ENCODE data around the gene UGCG. TPM values are rescaled to one million over a fixed set of nuclear protein-coding genes. Genes with fewer than 3 reads are reported as not detected.

UGCG gene
- total and polyA plus RNA-seq, 9 of the 15 experiments (the other 6 are each of a cell fraction or from before 2014, with no cell fraction given): 20.0 to 40.3 (median 29.2) TPM

DNA sequence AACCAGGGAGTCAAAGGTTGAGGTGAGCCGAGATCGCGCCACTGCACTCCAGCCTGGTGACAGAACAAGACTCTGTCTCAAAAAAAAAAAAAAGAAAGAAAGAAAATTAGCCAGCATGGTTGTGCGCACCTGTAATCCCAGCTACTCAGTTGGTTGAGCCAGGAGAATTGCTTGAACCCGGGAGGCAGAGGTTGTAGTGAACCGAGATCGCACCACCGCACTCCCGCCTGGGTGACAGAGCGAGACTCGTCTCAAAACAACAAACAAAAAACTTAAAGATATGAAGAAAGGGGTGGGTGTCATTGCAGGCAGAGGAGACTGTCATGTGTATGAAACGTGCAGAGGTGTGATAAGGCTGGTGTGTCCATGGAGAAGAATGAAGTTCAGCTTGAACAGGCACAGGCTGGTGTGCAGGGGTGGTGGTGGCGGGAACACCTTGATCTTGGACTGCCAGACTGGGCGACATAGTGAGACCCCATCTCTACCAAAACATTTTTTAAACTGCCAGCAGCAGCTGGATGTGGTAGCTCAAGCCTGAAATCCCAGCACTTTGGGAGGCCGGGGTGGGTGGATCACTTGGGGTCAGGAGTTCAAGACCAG, 69.6 kb downstream of the UGCG start:
- no peak for FAIRE-seq
- in situ Hi-C loops (cut with MboI) (no loop called here), intact Hi-C loops (cut with micrococcal nuclease) (loop anchor here (5.0 to 10.0 kb wide), 2 partner anchors 106 to 399 kb away; no protein-coding TSS in a partner anchor)
- no peaks in the 10 kb centered on the region for H3K9me3 ChIP-seq (replicated peaks; ENCODE audit: control insufficient read depth, insufficient read depth, low read depth, low read length)
- CTCF ChIA-PET (ENCODE audit: low intra/inter-chr PET ratio): no interaction called here
- H3K4me1 ChIP-seq (replicated peaks in 1 of 2; ENCODE audit: control insufficient read depth in 2 of 2, insufficient read depth in 2 of 2, low read length in 2 of 2): peaks cover 12 to 31% of the 10 kb centered on the region in 2 experiments; a peak in 3 of 5 replicates
- no peaks in the 10 kb centered on the region for H3K79me2 ChIP-seq (ENCODE audit: control insufficient read depth, insufficient read depth, low read length)
- peak; percentile 34 to 65 (median 54) for DNase-seq (ENCODE audit: extremely low read depth in 1 of 4, low spot score in 3 of 4)
- H3K4me3 ChIP-seq: no peak overlapping the region
- POLR2A ChIA-PET: interaction anchor here (0.6 to 1.5 kb wide), 3 partner anchors 101 to 141 kb away, joined by 3 to 6 read pairs (median 4); no protein-coding TSS in a partner anchor
- no peak overlapping the region for H3K9ac ChIP-seq (ENCODE audit: insufficient read depth in 1 of 2, low read depth in 2 of 2, low read length in 2 of 2)
- H2AFZ ChIP-seq (ENCODE audit: low read depth, low read length): no peak overlapping the region
- BruUV-seq (replicated peaks): no TSS peak
- WGBS (ENCODE audit: insufficient coverage, low coverage, missing lambda C conversion rate): 27% methylated on average over 12 of the region's 15 CpGs
- no peaks in the 10 kb centered on the region for H4K20me1 ChIP-seq (replicated peaks; ENCODE audit: control insufficient read depth, insufficient read depth, low read length)
- no peaks in the 10 kb centered on the region for H3K27me3 ChIP-seq (ENCODE audit: control insufficient read depth in 2 of 2, insufficient read depth in 2 of 2, low read length in 2 of 2)
- peak; percentile 73 for ATAC-seq
- no peaks in the 10 kb centered on the region for H3K9me1 ChIP-seq (ENCODE audit: control insufficient read depth, insufficient read depth, low read length)
- no peaks in the 10 kb centered on the region for H3K36me3 ChIP-seq (ENCODE audit: control insufficient read depth, insufficient read depth, low read length)
- H3K27ac ChIP-seq (ENCODE audit: extremely low read depth, low read depth, low read length): no peak overlapping the region
- peak overlapping the region; percentile 31; the same call in 1 of the 2 replicates for H3K4me2 ChIP-seq (ENCODE audit: insufficient read depth, low read length)
- TF ChIP-seq ADNP (tag; IDR thresholded peaks at IDR 0.05): peak; percentile 87
- no peak for TF ChIP-seq CREB1 (IDR thresholded peaks at IDR 0.05)
- 0 out of 2 replicates have a peak, but pooled peaks have one; percentile 39 for TF ChIP-seq CREB1 (CRISPR knock-in tag; IDR thresholded peaks at IDR 0.05)
- TF ChIP-seq ZNF589 (CRISPR knock-in tag; IDR thresholded peaks at IDR 0.05; ENCODE audit: low read depth): no peak
- TF ChIP-seq, protein P1, sequence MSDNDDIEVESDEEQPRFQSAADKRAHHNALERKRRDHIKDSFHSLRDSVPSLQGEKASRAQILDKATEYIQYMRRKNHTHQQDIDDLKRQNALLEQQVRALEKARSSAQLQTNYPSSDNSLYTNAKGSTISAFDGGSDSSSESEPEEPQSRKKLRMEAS (CRISPR knock-in tag; IDR thresholded peaks at IDR 0.05): peak; percentile 53; the same call in 1 of the 2 replicates
- peak; percentile 87 for TF ChIP-seq BHLHE40 (IDR thresholded peaks at IDR 0.05; ENCODE audit: low read length)
- TF ChIP-seq TAL1 (IDR thresholded peaks at IDR 0.05): peak; percentile 75
- TF ChIP-seq, protein P2, sequence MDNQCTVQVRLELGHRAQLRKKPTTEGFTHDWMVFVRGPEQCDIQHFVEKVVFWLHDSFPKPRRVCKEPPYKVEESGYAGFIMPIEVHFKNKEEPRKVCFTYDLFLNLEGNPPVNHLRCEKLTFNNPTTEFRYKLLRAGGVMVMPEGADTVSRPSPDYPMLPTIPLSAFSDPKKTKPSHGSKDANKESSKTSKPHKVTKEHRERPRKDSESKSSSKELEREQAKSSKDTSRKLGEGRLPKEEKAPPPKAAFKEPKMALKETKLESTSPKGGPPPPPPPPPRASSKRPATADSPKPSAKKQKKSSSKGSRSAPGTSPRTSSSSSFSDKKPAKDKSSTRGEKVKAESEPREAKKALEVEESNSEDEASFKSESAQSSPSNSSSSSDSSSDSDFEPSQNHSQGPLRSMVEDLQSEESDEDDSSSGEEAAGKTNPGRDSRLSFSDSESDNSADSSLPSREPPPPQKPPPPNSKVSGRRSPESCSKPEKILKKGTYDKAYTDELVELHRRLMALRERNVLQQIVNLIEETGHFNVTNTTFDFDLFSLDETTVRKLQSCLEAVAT (IDR thresholded peaks at IDR 0.05): no peak
- TF ChIP-seq SMARCE1 (IDR thresholded peaks at IDR 0.05): 0 out of 2 replicates have a peak, but pooled peaks have one; percentile 24
- TF ChIP-seq ARID1B (IDR thresholded peaks at IDR 0.05): peak; percentile 82
- peak; percentile 92 for TF ChIP-seq L3MBTL2 (IDR thresholded peaks at IDR 0.05)
- TF ChIP-seq BCOR (IDR thresholded peaks at IDR 0.05): peak; percentile 78
- no peak for TF ChIP-seq POLR3A (IDR thresholded peaks at IDR 0.05; ENCODE audit: borderline replicate concordance, extremely low read depth, insufficient read depth, insufficient read length)
- TF ChIP-seq, protein P3, sequence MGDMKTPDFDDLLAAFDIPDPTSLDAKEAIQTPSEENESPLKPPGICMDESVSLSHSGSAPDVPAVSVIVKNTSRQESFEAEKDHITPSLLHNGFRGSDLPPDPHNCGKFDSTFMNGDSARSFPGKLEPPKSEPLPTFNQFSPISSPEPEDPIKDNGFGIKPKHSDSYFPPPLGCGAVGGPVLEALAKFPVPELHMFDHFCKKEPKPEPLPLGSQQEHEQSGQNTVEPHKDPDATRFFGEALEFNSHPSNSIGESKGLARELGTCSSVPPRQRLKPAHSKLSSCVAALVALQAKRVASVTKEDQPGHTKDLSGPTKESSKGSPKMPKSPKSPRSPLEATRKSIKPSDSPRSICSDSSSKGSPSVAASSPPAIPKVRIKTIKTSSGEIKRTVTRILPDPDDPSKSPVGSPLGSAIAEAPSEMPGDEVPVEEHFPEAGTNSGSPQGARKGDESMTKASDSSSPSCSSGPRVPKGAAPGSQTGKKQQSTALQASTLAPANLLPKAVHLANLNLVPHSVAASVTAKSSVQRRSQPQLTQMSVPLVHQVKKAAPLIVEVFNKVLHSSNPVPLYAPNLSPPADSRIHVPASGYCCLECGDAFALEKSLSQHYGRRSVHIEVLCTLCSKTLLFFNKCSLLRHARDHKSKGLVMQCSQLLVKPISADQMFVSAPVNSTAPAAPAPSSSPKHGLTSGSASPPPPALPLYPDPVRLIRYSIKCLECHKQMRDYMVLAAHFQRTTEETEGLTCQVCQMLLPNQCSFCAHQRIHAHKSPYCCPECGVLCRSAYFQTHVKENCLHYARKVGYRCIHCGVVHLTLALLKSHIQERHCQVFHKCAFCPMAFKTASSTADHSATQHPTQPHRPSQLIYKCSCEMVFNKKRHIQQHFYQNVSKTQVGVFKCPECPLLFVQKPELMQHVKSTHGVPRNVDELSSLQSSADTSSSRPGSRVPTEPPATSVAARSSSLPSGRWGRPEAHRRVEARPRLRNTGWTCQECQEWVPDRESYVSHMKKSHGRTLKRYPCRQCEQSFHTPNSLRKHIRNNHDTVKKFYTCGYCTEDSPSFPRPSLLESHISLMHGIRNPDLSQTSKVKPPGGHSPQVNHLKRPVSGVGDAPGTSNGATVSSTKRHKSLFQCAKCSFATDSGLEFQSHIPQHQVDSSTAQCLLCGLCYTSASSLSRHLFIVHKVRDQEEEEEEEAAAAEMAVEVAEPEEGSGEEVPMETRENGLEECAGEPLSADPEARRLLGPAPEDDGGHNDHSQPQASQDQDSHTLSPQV (IDR thresholded peaks at IDR 0.05): 0 out of 2 replicates have a peak, but pooled peaks have one; percentile 39
- peak; percentile 39 to 48; a peak in 3 of 4 replicates for TF ChIP-seq FOXK2 (conservative IDR thresholded peaks at IDR 0.05 in 1 of 2, IDR thresholded peaks at IDR 0.05 in 1 of 2; ENCODE audit: low read depth in 2 of 2)
- TF ChIP-seq EP300 (IDR thresholded peaks at IDR 0.05; ENCODE audit: low read length): peak; percentile 40; the same call in 1 of the 2 replicates
- TF ChIP-seq CBFA2T3 (IDR thresholded peaks at IDR 0.05): peak; percentile 79
- TF ChIP-seq DPF2 (IDR thresholded peaks at IDR 0.05): peak; percentile 66; the same call in 1 of the 2 replicates
